Lower lobe of right lung (tissue), 2 donors: ENCODE data around the gene RAB6A. TPM values are rescaled to one million over a fixed set of nuclear protein-coding genes. Genes with fewer than 3 reads are reported as not detected.
A peak's percentile ranks its signal among the peaks of the same experiment; 100 is the strongest.
"Not testable (repeated sequence)": the region's sequence is repeated elsewhere in the genome, so short reads cannot be mapped to it uniquely, and the experiment has no call there.

Experiments
- ATAC-seq, 2 donors: fragments of 200-7000 bp; cut with Tn5 transposase; one replicate each; pipeline ENCODE4 v1.9.1; 2020 to 2022; ENCODE audit warnings: mild to moderate bottlenecking in 2 of 2, moderate library complexity in 2 of 2
- DNase-seq: peaks from one replicate; pipeline ENCODE4 v3.0.0-alpha.2; 2020
- H3K27ac ChIP-seq: fragments of 200-600 bp; one replicate; pipeline ENCODE4 v1.8.0; 2022
- H3K27me3 ChIP-seq: fragments of 200-600 bp; one replicate; pipeline ENCODE4 v1.8.0; 2022; ENCODE audit warnings: low read depth
- H3K36me3 ChIP-seq: fragments of 200-600 bp; one replicate; pipeline ENCODE4 v1.8.0; 2022; ENCODE audit warnings: mild to moderate bottlenecking
- H3K4me1 ChIP-seq: fragments of 200-600 bp; one replicate; pipeline ENCODE4 v1.8.0; 2022
- H3K4me3 ChIP-seq: fragments of 200-600 bp; one replicate; pipeline ENCODE4 v1.8.0; 2022; ENCODE audit warnings: mild to moderate bottlenecking
- H3K9me3 ChIP-seq: fragments of 200-600 bp; one replicate; pipeline ENCODE4 v1.8.0; 2022
- intact Hi-C: fragments of 100-400 bp; cut with DNase I; formaldehyde crosslinking; loops from one replicate; pipeline ENCODE4 v1.11.0; 2022
- total RNA-seq: library from RNA; stranded (reverse); fragmentation: NEBNext Ultra II Directional; extraction: Animal tissue kit (Norgen Biotek cat#: 25700); gene quantifications from one replicate; pipeline ENCODE4 v1.2.1, GENCODE V29; 2021
- TF ChIP-seq, protein P1 (sequence below): fragments of 200-600 bp; IDR thresholded peaks from one replicate; pipeline ENCODE4 v1.8.0; 2022; ENCODE audit warnings: antibody characterized with exemption, mild to moderate bottlenecking
- donor health status: DM: no; HTN: yes; CAD: no; lungs with severe emphysema.

Gene RAB6A
- total RNA-seq, 1 donor from 2014 or later = 128 TPM

DNA sequence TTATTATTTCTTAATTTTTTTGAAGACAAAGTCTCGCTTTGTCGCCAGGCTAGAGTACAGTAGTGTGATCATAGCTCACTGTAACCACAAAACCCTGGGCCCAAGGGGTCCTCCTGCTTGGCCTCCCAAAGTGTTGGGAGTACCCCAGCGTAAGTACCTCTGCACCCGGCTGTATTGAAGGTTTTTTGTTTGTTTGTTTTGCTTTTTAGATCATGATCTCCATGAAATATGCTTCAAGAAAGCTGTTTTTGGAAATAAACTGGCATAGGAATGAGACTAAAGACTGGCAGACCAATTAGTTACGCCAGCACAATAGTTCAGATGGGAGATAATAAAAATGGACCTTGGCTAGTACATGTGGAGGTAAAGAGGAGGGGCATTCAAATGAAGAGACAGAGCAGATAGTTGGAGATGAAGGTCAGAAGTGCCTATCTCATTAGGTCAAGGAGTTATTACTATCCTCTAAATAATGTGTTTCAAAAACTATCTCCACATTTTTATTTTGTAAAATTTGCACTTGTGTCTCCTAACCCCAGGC is 22.7 kb upstream of the RAB6A start:
- H3K27ac ChIP-seq = no peak overlapping the region
- no peaks in the 10 kb centered on the region for H3K36me3 ChIP-seq
- H3K4me3 ChIP-seq = no peak overlapping the region
- no peaks in the 10 kb centered on the region for H3K27me3 ChIP-seq
- TF ChIP-seq, protein P1, sequence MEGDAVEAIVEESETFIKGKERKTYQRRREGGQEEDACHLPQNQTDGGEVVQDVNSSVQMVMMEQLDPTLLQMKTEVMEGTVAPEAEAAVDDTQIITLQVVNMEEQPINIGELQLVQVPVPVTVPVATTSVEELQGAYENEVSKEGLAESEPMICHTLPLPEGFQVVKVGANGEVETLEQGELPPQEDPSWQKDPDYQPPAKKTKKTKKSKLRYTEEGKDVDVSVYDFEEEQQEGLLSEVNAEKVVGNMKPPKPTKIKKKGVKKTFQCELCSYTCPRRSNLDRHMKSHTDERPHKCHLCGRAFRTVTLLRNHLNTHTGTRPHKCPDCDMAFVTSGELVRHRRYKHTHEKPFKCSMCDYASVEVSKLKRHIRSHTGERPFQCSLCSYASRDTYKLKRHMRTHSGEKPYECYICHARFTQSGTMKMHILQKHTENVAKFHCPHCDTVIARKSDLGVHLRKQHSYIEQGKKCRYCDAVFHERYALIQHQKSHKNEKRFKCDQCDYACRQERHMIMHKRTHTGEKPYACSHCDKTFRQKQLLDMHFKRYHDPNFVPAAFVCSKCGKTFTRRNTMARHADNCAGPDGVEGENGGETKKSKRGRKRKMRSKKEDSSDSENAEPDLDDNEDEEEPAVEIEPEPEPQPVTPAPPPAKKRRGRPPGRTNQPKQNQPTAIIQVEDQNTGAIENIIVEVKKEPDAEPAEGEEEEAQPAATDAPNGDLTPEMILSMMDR = no peak
- no peaks in the 10 kb centered on the region for H3K9me3 ChIP-seq
- no peak for ATAC-seq
- intact Hi-C loops = no loop called here
- H3K4me1 ChIP-seq = peaks cover 8% of the 10 kb centered on the region
- no peak for DNase-seq

DNA sequence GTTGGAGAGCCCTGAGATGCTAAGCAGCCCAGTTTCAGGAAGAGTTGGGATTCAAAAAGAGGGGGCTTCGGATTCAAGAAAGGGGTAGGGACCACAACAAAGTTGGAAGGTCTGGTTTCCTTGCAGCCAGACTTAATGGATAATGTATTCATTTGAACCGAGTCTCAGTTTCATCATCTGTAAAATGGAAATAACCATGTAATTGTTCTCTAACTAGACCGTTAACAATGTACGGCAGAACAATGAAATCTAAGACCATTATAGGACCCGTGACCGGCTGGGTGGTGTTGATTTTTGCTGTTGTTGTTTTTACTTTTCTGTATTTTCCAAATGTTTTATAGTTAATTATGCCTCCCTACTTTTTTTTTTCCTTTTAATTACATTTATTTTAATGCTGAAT is 20.4 kb upstream of the RAB6A start:
- ATAC-seq = no peak

DNA sequence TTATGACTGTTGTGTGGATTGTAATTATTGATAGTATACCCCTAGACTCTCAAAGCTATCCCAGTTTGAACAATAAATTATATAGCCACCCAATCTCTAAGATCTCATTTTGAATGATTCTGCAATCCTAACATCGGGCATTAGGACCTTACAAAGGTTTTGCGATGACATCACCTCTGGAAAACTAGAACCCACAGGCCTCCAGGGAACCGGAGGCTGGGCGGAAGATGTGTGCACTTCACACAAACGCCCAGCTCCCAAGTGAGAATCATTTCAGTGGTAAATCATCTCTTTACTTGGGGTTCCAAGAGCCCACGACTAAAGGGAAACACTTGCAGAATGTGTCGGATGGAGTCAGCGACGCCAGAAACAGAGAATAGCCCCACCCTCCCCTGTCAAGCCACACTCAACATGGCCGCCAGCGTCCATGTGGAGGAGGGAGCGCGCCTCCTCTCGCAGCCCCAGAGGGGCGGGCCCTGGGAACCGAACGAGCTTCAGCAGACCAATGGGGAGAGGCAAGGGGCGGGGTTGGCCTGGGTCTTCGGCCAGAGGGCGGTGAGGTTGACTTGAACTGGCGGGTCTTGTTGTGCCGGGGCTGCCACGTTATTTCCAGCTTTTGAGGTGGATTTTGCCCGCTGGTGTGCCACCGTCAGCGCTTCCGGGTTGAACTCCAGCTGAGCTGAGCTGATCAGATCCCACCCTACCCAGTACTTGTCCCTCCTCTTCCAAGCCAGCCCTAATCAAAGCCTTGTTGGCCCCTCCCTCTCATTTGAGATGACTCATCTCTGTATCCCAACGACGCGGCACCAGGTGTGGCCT is 18.4 kb upstream of the RAB6A start:
- H3K4me1 ChIP-seq = no peaks in the 10 kb centered on the region
- H3K4me3 ChIP-seq = peak overlapping the region; percentile 58
- intact Hi-C loops = no loop called here
- ATAC-seq (peak; percentile 100), DNase-seq (peak; percentile 99)
- H3K27me3 ChIP-seq = no peaks in the 10 kb centered on the region
- TF ChIP-seq, protein P1 = no peak
- H3K36me3 ChIP-seq = no peaks in the 10 kb centered on the region
- H3K9me3 ChIP-seq = no peaks in the 10 kb centered on the region
- peak overlapping the region; percentile 89 for H3K27ac ChIP-seq

More for the DNA sequence above, 20.4 kb upstream of the RAB6A start:
- H3K36me3 ChIP-seq = no peaks in the 10 kb centered on the region
- H3K27ac ChIP-seq = no peak overlapping the region
- TF ChIP-seq, protein P1 = no peak
- no peak overlapping the region for H3K4me3 ChIP-seq
- no peaks in the 10 kb centered on the region for H3K4me1 ChIP-seq
- intact Hi-C loops = no loop called here
- no peaks in the 10 kb centered on the region for H3K9me3 ChIP-seq
- no peak for DNase-seq
- no peaks in the 10 kb centered on the region for H3K27me3 ChIP-seq

DNA sequence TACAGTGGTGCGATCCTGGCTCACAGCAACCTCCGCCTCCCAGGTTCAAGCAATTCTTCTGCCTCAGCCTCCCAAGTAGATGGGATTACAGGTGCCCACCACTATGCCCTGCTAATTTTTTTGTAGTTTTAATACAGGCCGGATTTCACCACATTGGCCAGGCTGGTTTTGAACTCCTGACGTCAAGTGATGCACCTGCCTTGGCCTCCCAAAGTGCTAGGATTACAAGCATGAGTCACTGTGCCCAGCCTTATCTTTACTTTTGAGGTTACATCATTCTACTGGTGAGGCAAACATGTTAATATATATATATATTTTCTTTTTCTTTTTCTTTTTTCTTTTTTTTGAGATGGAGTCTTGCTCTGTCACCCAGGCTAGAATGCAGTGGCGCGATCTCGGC is 9.9 kb upstream of the RAB6A start:
- H3K4me1 ChIP-seq, H3K9me3 ChIP-seq, H3K27me3 ChIP-seq, H3K4me3 ChIP-seq, H3K27ac ChIP-seq, ATAC-seq, H3K36me3 ChIP-seq, intact Hi-C loops, DNase-seq: not testable (repeated sequence)

DNA sequence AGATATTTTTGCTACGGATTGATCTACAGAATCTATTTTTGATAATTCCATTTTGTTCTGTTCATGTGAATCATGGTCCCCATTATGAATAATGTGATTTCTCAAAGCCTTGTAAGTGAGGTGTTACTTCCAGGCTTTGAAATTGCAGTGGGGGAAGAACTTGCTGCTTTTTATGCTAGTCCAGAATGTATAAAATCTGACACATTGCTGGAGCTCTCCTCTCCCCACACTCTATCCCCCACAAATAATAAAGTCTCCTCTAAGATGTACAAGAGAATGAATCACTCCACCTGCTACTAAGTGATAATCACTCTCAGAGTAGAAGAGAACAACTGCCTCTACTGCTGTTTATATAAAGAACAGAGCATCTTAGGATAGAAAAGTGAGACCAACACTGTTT is 5.9 kb upstream of the RAB6A start:
- H3K27ac ChIP-seq = no peak overlapping the region
- DNase-seq (no peak), ATAC-seq (no peak)
- H3K4me3 ChIP-seq = no peak overlapping the region
- no peaks in the 10 kb centered on the region for H3K36me3 ChIP-seq
- H3K27me3 ChIP-seq = no peaks in the 10 kb centered on the region
- intact Hi-C loops = no loop called here
- H3K4me1 ChIP-seq = no peaks in the 10 kb centered on the region
- no peaks in the 10 kb centered on the region for H3K9me3 ChIP-seq
- TF ChIP-seq, protein P1 = no peak

DNA sequence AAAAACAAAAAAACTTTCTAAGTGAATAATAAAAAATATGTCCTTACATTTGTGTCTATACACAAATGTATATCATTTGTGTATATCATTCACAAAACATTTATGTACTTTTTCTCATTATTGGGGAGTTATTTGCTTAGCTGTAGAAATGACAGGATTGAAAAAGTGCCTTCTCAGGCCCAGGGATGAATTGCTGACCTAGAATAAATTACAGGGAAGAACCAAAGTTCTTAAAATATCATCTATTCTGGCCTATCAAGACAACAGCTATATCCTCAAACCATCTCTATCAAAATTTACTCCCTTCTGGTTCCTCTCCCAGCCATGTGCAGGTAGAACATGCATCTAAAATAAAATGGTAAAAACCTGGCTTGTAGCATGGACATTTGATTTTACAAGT is 1.9 kb upstream of the RAB6A start:
- Histone ChIP-seq H3K4me1 (peaks cover 18% of the 10 kb centered on the region), H3K36me3 (no peaks in the 10 kb centered on the region), H3K27ac (no peak overlapping the region), H3K9me3 (no peaks in the 10 kb centered on the region), H3K27me3 (no peaks in the 10 kb centered on the region), H3K4me3 (no peak overlapping the region)
- DNase-seq (no peak), ATAC-seq (no peak)
- intact Hi-C loops = no loop called here
- TF ChIP-seq, protein P1 = no peak
